Suppressor macrophage treated with lipopolysaccharide for 1 hour (primary cell): ENCODE results near the gene ST7.

Experiments used
- DNase-seq, 3 donors: peaks; one replicate each; pipeline ENCODE4 v3.0.0-alpha.2; 2020 to 2022

Gene ST7

DNA sequence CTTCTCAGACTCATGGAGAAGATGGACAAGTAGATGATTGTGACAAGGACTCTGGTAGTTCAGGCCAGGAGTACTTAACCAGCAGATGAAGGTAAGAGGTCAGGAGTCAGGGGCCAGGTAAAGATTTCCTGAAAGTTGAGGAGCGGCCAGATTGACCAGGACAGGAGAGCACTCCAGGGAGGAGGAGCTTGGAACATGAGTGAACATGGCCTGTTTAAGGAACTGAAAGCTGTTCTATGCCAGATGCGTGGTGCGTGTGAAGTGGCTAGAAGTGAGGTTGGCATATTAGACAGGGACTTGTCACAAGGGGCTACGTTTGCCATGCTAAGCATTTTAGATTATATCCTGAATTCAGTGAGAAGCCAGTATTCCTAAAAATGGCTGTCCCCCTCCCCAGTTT, 212.4 kb downstream of the ST7 start:
- peak; percentile 44 to 63 (median 49) for DNase-seq

DNA sequence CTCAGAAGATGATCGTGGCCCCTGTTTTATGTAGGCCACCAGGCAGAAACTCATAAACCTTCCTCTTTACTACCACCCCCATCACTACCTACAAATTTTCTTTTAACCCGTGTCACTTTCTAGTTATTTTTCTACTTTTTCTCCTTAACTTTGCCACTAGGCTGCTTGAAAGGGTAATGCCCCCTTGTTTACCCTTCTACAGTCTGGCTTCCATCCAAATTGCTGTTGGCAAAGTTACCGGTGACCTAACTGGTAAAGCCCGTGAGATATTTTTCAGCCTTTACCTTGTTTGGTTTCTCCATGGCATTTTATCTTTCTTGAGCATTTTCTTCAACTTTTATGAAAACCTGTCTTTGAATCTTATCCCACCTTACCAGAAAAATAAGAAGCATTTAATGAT, 216.6 kb downstream of the ST7 start:
- no peak for DNase-seq

DNA sequence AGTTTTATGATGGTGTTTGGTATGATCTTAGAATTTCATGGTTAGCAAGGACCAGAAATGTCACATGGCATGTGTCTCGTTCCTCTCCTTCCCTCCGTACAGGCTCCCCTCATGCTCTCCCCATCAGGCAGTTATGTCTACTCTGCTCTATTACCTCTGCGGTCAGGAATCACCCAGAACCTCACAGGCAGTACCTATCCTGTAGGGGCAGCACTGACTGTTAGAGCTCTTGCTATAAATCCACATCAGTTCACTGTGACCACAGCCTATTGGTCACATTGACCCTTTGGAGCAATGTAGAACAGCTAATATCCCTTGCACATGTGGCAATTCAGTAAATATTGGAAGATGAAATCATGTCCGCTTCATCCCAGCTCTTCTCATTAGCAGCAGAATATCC, 217.8 kb downstream of the ST7 start:
- DNase-seq, result no peak

DNA sequence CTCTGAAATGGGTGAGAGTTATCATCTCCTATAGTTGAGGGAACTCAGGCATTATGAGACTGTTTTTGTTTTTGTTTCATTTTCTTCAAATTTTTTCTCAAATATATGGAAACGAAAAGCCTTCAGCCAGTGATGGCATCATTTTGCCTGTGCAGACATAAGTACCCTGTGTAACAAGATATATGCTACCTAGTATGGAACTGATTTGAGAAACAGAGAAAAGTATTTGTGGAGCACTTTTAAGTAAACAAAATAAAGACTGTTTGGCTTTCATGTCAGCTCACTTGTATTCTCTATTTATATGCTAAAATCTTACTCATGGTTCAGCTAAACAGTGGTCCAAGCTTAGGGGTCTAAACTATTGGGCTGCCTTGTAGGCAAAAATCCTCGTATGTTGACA, 219.0 kb downstream of the ST7 start:
- DNase-seq, result no peak

DNA sequence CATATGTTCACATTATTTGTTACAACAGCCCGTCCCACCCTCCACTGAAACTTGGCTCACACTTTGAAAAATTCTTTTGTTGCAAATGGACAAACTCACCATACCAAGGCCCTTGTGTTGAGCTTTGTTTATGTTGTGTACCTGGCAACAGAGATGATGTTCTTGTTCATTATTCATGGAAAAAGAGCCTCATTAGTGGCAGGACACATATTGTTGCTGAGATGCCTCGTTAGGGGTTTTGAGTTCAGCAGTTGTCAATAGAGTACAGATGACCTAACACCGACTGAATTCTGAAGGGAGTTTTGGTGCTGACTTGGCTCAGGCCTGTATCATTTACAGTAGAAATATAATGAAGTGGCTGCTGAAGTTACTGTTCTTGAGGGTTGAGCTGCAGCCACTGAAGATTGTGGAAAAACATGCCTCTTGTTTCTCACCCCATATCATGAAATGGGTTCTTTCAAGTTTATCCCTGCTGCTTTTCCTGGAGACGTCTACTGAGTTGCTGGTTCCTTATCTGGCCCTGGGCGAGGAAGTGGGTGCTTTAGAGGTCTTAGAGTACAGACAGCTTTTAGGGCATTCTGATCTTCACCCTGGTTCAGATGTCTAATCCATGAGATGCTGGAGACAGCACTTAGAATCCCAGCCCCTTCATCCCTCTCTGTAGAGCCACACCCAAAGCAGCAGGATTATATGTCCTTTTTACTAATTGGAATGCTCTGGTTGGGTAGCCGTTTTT, 219.9 kb downstream of the ST7 start:
- no peak for DNase-seq

DNA sequence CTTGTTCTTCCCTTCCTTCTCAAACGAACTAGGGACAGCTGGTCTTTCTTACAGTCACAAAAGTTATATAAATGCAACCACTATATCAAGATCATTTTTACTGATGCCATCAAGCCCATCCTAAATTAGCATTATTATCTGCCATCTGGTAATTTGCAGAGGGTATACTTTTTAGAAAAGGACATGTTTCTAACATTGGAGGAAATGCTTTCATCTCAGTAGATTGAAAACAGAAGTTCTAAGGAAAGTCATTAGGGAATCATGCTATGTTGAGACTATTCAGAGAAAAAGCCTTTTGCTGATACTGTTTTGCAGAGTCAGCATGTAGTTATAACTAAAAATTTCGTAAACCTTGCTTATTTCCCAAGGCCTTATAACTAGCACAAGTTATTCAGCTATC, 222.9 kb downstream of the ST7 start:
- no peak for DNase-seq

DNA sequence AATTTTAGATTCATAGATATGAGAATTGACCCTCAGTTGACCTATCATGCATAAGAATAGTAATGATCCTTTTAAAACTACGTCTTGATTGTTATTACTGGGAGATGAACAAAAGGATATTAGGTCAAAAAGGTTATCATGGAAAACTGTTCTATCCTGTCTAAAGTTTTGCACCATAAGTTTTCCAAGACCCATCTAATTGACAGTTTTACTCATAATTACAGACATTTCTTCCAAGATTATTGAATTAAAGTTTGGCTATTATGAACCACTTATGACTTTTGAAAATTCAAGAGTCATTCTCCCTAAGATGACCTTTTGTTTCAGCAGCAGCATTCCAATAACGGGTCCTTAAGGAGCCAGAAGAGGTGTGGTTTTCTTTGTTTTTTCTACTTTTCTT, 225.3 kb downstream of the ST7 start:
- no peak for DNase-seq

DNA sequence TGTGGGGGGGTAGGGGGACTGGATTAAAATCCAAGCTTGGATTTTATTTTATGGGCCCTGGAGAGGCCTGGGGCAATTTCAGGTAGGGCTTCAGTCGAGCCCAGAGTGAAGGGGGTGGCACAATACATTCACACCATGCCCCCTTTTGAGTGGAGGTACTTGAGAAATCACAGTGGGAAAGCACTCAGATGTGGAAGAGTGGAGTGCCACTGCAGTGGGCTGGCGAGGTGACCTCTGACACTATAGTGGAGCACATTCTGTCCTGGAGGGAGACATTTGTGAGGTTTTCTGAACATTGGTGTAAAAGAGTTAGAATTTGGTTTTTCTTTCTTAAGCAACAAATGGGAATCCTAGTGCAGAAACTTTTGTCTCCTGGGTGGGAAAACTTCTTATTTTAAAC, 226.4 kb downstream of the ST7 start:
- DNase-seq, result no peak

DNA sequence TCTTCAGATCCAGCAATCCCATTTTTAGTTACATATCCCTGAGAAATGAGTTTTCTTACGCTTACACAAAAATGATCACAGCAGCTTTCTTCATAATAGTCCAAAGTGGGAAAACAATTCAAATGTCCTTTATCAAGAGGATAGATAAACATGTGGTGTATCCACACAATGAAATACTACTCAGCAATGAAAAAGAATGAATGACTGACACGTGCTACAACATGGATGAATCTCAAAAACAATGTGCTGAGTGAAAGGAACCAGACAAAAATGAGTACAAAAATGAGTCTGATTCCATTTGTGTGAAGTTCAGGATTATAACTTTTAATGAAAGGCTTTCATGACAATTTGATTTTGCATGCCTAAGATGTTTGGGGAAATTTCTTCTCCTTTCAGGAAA, 230.4 kb downstream of the ST7 start:
- DNase-seq, result no peak

DNA sequence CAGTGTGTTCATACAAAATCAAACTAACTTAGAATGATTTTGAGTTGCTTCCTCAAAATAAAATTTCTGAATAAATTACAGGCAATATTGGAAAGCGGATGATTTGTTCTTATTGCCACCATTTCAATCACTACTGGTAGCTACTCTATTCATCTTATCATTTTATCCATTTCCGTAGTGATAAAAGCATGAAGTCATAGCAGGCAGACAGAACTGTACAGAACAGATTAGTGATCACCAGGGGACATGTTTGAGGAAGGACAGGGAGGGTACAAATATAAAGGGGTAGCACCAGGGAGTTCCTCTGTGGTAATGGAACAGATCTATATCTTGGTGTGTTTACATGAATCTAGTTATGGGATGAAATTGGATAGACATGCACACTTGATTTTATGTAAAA, 231.1 kb downstream of the ST7 start:
- DNase-seq, result no peak

DNA sequence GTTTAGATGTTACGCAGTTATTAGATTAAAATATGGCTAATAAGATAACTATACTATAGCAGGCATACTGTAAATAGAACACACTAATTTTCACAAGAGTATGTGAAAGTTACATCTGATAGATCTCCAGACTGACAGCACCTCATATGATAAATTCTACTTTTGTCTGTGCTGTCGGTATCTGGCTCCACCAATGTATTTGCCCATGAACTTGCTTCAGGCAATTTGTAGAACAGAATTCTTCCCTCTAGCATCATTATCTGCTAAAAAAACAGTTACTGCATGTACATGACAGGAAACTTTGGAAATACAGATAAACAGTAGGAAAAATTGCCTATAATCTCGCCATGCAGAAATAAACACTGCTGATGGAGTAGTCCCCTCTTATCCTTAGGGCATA, 231.8 kb downstream of the ST7 start:
- DNase-seq, result no peak

DNA sequence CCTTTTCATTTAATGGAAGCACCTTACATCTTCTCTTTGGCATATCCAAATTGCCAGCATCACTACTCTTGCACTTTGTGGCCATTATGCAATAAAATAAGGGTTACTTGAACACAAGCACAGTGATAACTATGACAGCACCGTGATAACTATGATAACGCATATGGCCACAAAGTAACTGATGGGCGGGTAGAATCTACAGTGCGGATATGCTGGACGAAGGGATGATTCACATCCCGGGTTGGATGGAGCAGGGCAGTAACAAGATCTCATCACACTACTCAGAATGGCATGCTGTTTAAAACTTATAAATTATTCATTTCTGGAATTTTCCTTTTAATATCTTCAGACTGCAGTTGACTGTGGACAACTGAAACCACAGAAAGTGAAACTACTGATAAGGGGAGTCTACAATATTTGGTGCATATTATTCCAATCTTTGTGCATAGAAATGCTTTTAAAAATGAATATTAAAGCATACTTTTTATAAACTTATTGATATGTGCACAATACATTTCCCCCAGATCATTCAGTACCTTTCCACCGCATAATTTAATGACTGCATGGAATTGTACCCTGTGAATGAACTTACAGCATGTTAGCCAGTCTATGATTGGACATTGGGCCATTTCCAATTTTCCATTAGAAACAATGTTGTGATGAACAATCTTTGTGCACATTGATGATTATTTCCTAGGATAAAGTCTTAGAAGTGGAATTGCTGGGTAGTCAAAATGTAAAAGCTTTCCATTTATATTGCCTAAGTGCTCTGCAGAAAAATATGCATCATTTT, 233.1 kb downstream of the ST7 start:
- DNase-seq, result no peak

DNA sequence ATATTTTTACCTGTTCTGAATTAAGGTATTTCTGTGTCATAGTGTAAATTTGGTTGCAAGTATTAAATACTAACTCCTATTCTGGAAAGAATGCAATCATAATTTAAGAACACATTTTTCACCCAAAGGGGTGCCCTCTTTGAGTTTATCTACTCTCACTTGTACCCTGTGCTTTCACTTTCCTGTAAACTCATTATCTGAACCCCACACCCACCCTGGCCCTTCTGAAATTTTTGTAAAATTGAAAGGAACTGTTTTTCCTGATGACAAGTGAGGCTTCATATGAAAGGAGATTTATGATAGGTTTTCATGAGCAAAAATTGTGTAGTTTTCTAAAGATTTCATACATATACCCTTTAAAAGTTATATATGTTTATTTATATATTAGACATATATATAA, 235.1 kb downstream of the ST7 start:
- no peak for DNase-seq

DNA sequence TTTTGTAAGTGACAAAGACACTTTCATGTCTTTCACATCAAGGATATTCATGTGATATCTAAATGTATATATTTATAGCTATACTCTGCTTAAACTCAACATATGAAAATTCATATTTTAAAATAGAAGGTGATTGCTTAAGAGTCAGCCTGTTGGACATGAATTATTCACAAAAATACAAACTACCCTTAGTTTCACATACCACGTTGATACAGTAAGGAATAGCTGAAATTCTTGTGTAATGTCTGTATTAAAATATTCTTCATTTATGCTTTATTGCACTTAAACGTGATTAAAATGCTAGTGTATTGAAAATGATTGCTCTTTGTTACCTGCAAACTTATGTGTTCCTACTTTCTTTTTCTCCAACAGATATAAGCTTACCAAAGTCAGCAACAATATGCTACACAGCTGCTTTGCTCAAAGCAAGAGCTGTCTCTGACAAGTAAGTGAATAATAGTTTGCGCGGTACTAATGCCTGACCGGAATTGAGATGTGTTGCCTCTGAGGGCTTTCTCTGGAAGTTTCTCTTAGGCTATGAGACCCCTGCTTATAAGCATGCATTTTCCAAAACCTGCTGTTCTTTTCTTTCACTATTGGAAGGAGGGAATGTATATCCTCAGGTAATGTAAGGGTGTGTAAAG, 235.8 kb downstream of the ST7 start:
- DNase-seq, result no peak

DNA sequence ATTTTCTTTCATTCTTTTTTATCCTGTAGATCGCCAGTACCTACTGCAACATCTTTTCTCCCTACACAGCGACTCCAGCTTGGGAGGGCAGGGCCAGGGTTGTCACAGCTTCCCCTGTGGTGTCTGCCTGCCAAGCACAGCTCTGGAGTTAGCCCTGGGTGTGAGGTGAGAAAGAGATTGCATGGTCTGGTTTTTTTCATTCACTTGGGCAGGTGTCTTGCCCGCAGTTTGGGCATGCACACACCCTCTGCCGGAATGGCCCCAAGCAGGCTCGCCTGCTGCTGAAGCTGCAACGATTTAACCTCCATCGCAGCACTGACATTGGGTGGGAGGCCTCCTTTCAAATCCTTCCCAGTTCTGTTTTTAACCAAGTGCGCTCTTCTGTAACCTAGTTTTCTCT, 236.8 kb downstream of the ST7 start:
- DNase-seq, result no peak

DNA sequence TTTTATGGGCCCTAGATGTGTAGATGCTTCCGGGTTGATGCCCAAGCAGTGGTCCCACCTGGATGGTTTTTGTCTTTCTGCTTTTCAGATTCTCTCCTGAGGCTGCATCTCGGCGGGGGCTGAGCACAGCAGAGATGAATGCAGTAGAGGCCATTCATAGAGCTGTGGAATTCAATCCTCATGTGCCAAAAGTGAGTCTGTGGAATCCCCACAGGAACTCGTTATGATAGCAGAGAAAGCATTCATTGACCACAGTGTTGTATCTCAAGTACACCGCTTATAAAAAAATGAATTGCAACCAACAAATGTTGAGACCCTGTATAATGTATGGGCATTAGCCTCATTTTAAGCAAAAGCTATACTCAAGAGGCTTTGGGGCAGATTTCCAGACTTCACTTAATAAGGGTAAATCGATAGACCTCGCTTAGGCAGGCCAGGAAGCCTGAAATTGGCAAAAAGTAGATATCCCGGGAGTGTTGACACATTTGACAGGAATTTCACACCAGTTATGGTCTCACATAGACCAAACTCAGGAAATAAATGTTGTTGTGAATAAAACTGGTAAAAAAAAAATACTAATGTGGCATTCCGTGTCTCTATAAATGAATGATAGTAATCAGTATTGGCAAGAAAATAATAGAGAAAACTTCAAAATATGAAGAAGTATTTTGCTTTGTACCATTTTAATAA, 237.6 kb downstream of the ST7 start:
- DNase-seq, result no peak

DNA sequence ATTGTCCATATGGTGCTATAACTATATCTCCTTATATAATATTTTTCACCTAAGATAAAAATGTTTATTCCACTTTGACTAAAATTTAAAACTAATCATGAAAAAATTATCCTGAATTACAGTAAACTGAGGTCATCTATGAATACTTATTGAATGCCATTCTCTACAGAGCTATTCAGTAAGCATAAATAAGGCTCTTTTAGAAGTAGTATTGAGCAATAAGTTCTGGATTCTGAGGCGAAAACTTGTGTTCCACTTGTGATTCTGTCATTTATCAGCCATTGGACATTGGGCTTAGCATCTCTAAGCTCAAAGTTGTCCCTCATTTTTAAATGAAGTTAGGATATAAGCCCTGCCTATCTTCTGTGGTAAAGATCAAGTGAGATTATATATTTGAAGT, 238.8 kb downstream of the ST7 start:
- no peak for DNase-seq

DNA sequence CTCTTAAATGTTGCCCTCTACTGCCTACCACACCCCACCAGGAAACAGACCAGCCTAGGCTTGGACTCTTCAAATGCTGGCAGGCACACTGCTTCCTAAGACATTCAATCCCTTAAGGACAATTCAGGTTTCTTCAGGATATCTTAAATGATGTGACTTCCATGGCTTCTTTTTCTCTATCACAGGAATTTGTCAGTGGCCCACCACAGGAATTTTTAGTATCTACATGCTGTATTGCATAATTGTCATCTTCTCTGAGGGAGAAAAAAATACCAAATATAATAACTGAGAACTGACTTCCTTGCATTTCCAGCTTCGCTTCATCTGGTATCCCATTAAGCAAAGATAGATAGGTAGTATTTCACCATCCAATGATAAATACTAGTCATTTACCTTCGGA, 240.3 kb downstream of the ST7 start:
- DNase-seq, result no peak

DNA sequence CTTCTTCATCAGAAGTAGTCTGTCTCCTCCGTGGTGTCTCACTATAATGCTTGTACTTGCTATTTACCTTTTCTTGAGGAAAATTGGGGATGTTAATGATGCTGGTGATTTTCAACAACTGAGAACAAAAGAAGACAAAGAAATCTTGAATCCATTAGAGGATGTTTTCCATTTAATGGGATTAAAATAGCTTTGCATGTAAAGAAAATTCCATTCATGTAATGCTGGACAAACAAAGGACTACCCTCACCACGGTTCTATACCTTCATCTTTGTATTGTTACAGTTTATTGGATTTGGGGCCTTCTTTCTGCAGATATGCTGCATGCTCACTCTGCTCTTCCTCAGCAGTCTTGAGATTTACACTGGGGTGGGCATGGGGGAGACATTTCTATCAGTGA, 241.1 kb downstream of the ST7 start:
- DNase-seq, result no peak

DNA sequence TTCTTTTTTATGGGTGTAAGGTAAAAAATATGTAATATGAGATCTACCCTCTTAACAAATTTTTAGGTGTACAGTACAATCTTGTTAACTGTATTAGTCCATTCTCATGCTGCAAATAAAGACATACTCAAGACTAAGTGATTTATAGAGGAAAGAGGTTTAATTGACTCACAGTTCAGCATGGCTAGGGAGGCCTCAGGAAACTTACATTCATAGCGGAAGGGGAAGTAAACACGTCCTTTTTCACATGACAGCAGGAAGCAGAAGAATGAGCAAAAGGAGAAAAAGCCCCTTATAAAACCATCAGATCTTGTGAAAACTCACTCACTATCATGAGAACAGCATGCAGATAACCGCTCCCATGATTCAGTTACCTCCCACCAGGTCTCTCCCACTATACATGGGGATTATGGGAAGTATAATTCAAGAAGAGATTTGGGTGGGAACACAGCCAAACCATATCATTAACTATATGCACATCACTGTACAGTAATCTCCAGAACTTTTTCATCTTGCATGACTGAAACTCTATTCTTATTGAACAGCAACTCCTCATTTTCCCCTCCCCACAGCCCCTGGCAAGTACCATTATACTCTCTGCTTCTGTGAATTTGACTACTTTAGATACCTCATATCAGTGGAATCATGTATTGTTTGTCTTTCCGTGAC, 242.2 kb downstream of the ST7 start:
- DNase-seq, result peak; percentile 6 to 35 (median 24)

DNA sequence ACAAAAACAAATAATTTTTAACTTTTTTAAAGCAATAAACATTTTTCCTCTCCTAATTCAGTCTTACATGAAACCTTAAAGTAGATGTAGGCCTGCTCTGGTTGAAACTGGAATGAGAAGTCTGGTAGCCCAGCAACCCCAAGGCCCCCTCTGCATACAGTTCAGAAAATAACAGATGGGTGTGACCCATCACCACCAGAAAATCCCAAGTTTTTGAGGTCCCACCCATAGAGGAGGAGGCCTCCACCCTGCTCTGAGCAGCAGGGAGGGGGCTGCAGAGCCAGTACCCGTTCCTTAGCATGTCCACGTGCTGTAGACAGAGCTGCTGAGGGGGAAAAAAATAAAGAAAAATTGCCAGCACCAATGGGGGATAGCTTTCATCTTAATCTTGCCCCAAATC, 246.8 kb downstream of the ST7 start:
- no peak for DNase-seq

DNA sequence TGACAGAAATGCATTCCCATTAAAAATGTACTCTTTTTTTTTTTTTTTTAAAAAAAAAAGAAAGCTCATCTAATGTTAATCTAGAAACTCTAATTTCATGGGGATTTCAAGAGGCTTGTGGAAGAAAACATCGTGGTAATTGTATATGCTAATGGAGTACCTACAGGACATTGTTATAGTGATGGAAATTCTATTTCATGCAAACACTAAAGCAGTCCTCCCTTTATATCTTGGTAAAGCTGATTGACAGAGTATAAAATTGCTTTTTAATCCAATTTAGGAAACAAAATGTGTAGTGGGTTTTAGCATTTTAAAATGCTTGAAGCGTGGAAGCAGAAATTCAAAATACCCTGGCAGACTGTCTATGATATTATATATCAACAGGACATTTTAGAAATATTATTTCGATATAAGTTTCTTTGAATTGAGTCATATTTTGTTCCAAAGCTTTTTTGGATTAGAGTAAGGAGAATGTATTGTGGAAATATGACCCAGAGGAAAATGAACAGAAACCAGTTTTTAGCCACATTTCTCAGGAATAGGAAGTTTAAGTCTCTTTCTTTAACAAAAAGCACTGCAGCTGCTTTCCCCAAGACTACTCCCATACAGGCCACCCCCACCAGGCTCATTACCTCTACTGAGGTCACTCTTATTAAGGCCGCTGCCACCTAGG, 247.6 kb downstream of the ST7 start:
- DNase-seq, result no peak
